Vagina (tissue), 2 donors: Measurements from ENCODE around the gene WDFY3.

Experiments used
- CTCF ChIP-seq, 3 experiments: fragments of 450-650 bp in 2 of 3; fragments of 200-600 bp in 1 of 3; sonication (generic) in 1 of 3; IDR thresholded peaks; one replicate each; pipeline ENCODE4 v1.5.1; 2017 to 2019; ENCODE audit warnings: antibody characterized with exemption in 3 of 3, mild to moderate bottlenecking in 2 of 3, moderate library complexity in 2 of 3
- POLR2A ChIP-seq, 2 donors: fragments of 450-650 bp; IDR thresholded peaks; one replicate each; pipeline ENCODE4 v1.6.1; 2017; ENCODE audit warnings: antibody characterized with exemption in 2 of 2, mild to moderate bottlenecking in 2 of 2, moderate library complexity in 2 of 2

DNA sequence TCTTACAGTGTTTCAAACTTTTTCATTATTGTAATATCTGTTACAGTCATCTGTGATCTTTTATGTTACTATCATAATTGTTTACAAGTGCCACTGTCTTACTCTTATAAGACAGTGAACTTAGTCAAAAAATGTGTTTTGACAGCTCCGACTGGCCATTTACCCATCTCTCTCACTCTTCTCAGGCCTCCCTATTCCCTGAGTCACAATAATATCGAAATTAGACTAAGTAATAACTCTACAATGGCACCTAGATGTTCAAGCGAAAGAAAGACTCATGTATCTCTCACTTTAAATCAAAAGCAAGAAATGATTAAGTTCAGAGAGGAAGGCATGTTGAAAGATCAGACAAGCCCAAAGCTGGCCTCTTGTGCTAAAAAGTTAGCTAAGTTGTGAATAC is 199.3 kb downstream of the WDFY3 start:
- TF ChIP-seq CTCF (IDR thresholded peaks at IDR 0.05) = no peak
- TF ChIP-seq POLR2A (IDR thresholded peaks at IDR 0.05) = no peak
